H9 (cell line): ENCODE results near the gene UBR2. TPM values are rescaled to one million over a fixed set of nuclear protein-coding genes. Genes with fewer than 3 reads are reported as not detected.

Experiments used
- DNase-seq: peaks from one replicate; pipeline ENCODE4 v3.0.0-alpha.2; 2017
- H2AFZ ChIP-seq: one replicate; pipeline ENCODE4 v1.6.1; 2013; ENCODE audit warnings: mild to moderate bottlenecking, low read length, control low read depth, moderate library complexity
- H2AK5ac ChIP-seq: 2 replicates; pipeline ENCODE4 v1.6.1; 2013; ENCODE audit warnings: low read length, control low read depth, mixed read lengths; ENCODE audit not compliant: insufficient read length
- H2BK120ac ChIP-seq: one replicate; pipeline ENCODE4 v1.6.1; 2013; ENCODE audit warnings: low read depth, mild to moderate bottlenecking, low read length, control low read depth, inconsistent platforms; ENCODE audit not compliant: poor library complexity, severe bottlenecking
- H2BK12ac ChIP-seq: 2 replicates; pipeline ENCODE4 v1.6.1; 2013; ENCODE audit warnings: low read length, control low read depth, mixed read lengths, low read depth; ENCODE audit not compliant: insufficient read length
- H2BK15ac ChIP-seq: 2 replicates; pipeline ENCODE4 v1.6.1; 2013; ENCODE audit warnings: low read depth, low read length, control low read depth
- H2BK20ac ChIP-seq: one replicate; pipeline ENCODE4 v1.6.1; 2013; ENCODE audit warnings: low read depth, mild to moderate bottlenecking, low read length, control low read depth, inconsistent platforms; ENCODE audit not compliant: poor library complexity, severe bottlenecking
- H2BK5ac ChIP-seq: 2 replicates; pipeline ENCODE4 v1.6.1; 2013; ENCODE audit warnings: low read length, control low read depth, mixed read lengths; ENCODE audit not compliant: insufficient read length
- H3K14ac ChIP-seq: 2 replicates; pipeline ENCODE4 v1.6.1; 2013; ENCODE audit warnings: low read length, control low read depth; ENCODE audit not compliant: insufficient read depth
- H3K18ac ChIP-seq: 2 replicates; pipeline ENCODE4 v1.6.1; 2013; ENCODE audit warnings: low read depth, mild to moderate bottlenecking, mixed read lengths, low read length, control low read depth; ENCODE audit not compliant: insufficient read length
- H3K23ac ChIP-seq: 2 replicates; pipeline ENCODE4 v1.6.1; 2013; ENCODE audit warnings: low read length, control low read depth, mixed read lengths, low read depth; ENCODE audit not compliant: insufficient read length
- H3K23me2 ChIP-seq: 2 replicates; pipeline ENCODE4 v1.6.1; 2013; ENCODE audit warnings: low read depth, mild to moderate bottlenecking, mixed read lengths, low read length, control low read depth; ENCODE audit not compliant: insufficient read length, poor library complexity, severe bottlenecking
- H3K27ac ChIP-seq: 2 replicates; pipeline ENCODE4 v1.5.1; 2013; ENCODE audit warnings: low read length, control low read depth, mixed read lengths, low read depth; ENCODE audit not compliant: insufficient read length
- H3K27me3 ChIP-seq: 2 replicates; pipeline ENCODE4 v1.6.1; 2013; ENCODE audit warnings: low read length, control low read depth, inconsistent platforms; ENCODE audit not compliant: insufficient read depth
- H3K4ac ChIP-seq: 2 replicates; pipeline ENCODE4 v1.6.1; 2013; ENCODE audit warnings: low read depth, mild to moderate bottlenecking, control low read depth, inconsistent platforms, low read length, moderate library complexity
- H3K4me1 ChIP-seq: 2 replicates; pipeline ENCODE4 v1.6.1; 2013; ENCODE audit warnings: low read length, control low read depth, inconsistent platforms; ENCODE audit not compliant: insufficient read depth
- H3K4me2 ChIP-seq: 2 replicates; pipeline ENCODE4 v1.6.1; 2013; ENCODE audit warnings: low read length, control low read depth, mixed read lengths; ENCODE audit not compliant: insufficient read length, insufficient read depth
- H3K56ac ChIP-seq: 2 replicates; pipeline ENCODE4 v1.6.1; 2013; ENCODE audit warnings: low read depth, mild to moderate bottlenecking, mixed read lengths, low read length, control low read depth; ENCODE audit not compliant: insufficient read length
- H3K79me1 ChIP-seq: 2 replicates; pipeline ENCODE4 v1.6.1; 2013; ENCODE audit warnings: low read depth, mild to moderate bottlenecking, moderate library complexity, low read length, control low read depth, inconsistent platforms; ENCODE audit not compliant: insufficient read depth, poor library complexity, severe bottlenecking
- H3K79me2 ChIP-seq: 2 replicates; pipeline ENCODE4 v1.6.1; 2013; ENCODE audit warnings: low read length, control low read depth, inconsistent platforms; ENCODE audit not compliant: insufficient read depth
- H3K9ac ChIP-seq: 2 replicates; pipeline ENCODE4 v1.6.1; 2013; ENCODE audit warnings: low read length, control low read depth, mixed read lengths; ENCODE audit not compliant: insufficient read length; ENCODE audit errors: extremely low read depth
- H3K9me3 ChIP-seq: one replicate; pipeline ENCODE4 v1.6.1; 2013; ENCODE audit warnings: low read depth, low read length, inconsistent platforms; ENCODE audit not compliant: control insufficient read depth
- H3T11ph ChIP-seq: one replicate; pipeline ENCODE4 v1.6.1; 2013; ENCODE audit warnings: mild to moderate bottlenecking, low read length, control low read depth, inconsistent platforms
- H4K20me1 ChIP-seq: one replicate; pipeline ENCODE4 v1.6.1; 2013; ENCODE audit not compliant: control insufficient read depth, insufficient read length, insufficient read depth
- H4K5ac ChIP-seq: 2 replicates; pipeline ENCODE4 v1.6.1; 2013; ENCODE audit warnings: low read depth, mild to moderate bottlenecking, mixed read lengths, low read length, control low read depth; ENCODE audit not compliant: insufficient read length
- H4K8ac ChIP-seq: replicated peaks from 2 replicates; pipeline ENCODE4 v1.6.1; 2013; ENCODE audit warnings: low read length, control low read depth, mixed read lengths, low read depth; ENCODE audit not compliant: insufficient read length
- H4K91ac ChIP-seq: 2 replicates; pipeline ENCODE4 v1.6.1; 2013; ENCODE audit warnings: low read depth, mild to moderate bottlenecking, moderate library complexity, mixed read lengths, low read length, control low read depth; ENCODE audit not compliant: insufficient read length
- H3K27ac Mint-ChIP-seq, 3 experiments: 2 replicates in 2 of 3; 3 replicates in 1 of 3; pipeline ENCODE4 v1.8.0; 2020 to 2021; ENCODE audit warnings: mixed read lengths in 3 of 3, mild to moderate bottlenecking in 1 of 3, moderate library complexity in 1 of 3
- H3K27me3 Mint-ChIP-seq: 2 replicates; pipeline ENCODE4 v1.8.0; 2021; ENCODE audit warnings: low read depth, mild to moderate bottlenecking, moderate library complexity, mixed read lengths
- H3K36me3 Mint-ChIP-seq, 3 experiments: 2 replicates in 2 of 3; 3 replicates in 1 of 3; pipeline ENCODE4 v1.8.0; 2020 to 2021; ENCODE audit warnings: low read depth in 3 of 3, mixed read lengths in 3 of 3; ENCODE audit not compliant: insufficient read depth in 1 of 3
- H3K4me1 Mint-ChIP-seq, 2 experiments: 2 replicates each; pipeline ENCODE4 v1.8.0; 2020; ENCODE audit warnings: mixed read lengths in 2 of 2
- H3K4me3 Mint-ChIP-seq, 2 experiments: 2 replicates in 1 of 2; 3 replicates in 1 of 2; pipeline ENCODE4 v1.8.0; 2020 to 2021; ENCODE audit warnings: mild to moderate bottlenecking in 2 of 2, mixed read lengths in 2 of 2, moderate library complexity in 1 of 2
- H3K9me3 Mint-ChIP-seq, 2 experiments: 2 replicates in 1 of 2; 3 replicates in 1 of 2; pipeline ENCODE4 v1.8.0; 2020; ENCODE audit warnings: mild to moderate bottlenecking in 2 of 2, mixed read lengths in 2 of 2, moderate library complexity in 1 of 2
- CTCF ChIP-seq: fragments of 200-600 bp; sonication (generic); conservative IDR thresholded peaks from 3 replicates; pipeline ENCODE4 v1.8.0; 2021; ENCODE audit warnings: antibody characterized with exemption, mild to moderate bottlenecking
- total RNA-seq: library from RNA; stranded (reverse); gene quantifications from 2 replicates; pipeline ENCODE4 v1.2.1, GENCODE V29; 2021

Gene UBR2
- total RNA-seq, 1 experiment from 2014 or later, result 18.7 TPM

GRCh38 chr6:42569102-42570028 lies 5.5 kb downstream of the UBR2 start:
- H3K56ac ChIP-seq, result no peak overlapping the region
- no peak overlapping the region for H4K5ac ChIP-seq
- H3K23ac ChIP-seq, result no peak overlapping the region
- Mint-ChIP-seq H3K36me3 (peaks cover 2 to 24% (median 15%) of the 10 kb centered on the region in 3 experiments; a peak in 6 of 7 replicates), H3K27me3 (no peaks in the 10 kb centered on the region), H3K4me3 (no peak overlapping the region), H3K4me1 (peaks cover 13 to 14% of the 10 kb centered on the region in 2 experiments), H3K9me3 (no peaks in the 10 kb centered on the region), H3K27ac (no peak overlapping the region)
- no peaks in the 10 kb centered on the region for H3K9me3 ChIP-seq
- no peak overlapping the region for H3K4me2 ChIP-seq
- no peaks in the 10 kb centered on the region for H4K20me1 ChIP-seq
- no peaks in the 10 kb centered on the region for H3K79me1 ChIP-seq
- no peak overlapping the region for H4K91ac ChIP-seq
- no peak overlapping the region for H4K8ac ChIP-seq
- H3K4me1 ChIP-seq, result no peaks in the 10 kb centered on the region
- no peaks in the 10 kb centered on the region for H3K27me3 ChIP-seq
- TF ChIP-seq CTCF, result no peak
- H3T11ph ChIP-seq, result no peak overlapping the region
- peaks cover 9% of the 10 kb centered on the region for H3K23me2 ChIP-seq
- H2BK15ac ChIP-seq, result no peak overlapping the region
- H3K18ac ChIP-seq, result no peak overlapping the region
- no peak overlapping the region for H2BK20ac ChIP-seq
- no peak overlapping the region for H2BK12ac ChIP-seq
- no peak overlapping the region for H2BK5ac ChIP-seq
- H3K9ac ChIP-seq, result no peak overlapping the region
- no peak overlapping the region for H2AK5ac ChIP-seq
- DNase-seq, result no peak
- H3K14ac ChIP-seq, result no peak overlapping the region
- H2AFZ ChIP-seq, result no peak overlapping the region
- H3K79me2 ChIP-seq, result peaks cover 9% of the 10 kb centered on the region; the same call in 1 of the 2 replicates
- no peak overlapping the region for H3K4ac ChIP-seq
- H2BK120ac ChIP-seq, result no peak overlapping the region
- no peak overlapping the region for H3K27ac ChIP-seq
